GM12878 (cell line): ENCODE results near the gene SHC2. TPM values are rescaled to one million over a fixed set of nuclear protein-coding genes. Genes with fewer than 3 reads are reported as not detected.

ENCODE experiments used
- ATAC-seq: fragments of 200-7000 bp; cut with Tn5 transposase; 3 replicates; pipeline ENCODE4 v1.9.1; 2020; ENCODE audit warnings: mild to moderate bottlenecking, moderate library complexity
- BruUV-seq: library from RNA; stranded (reverse); fragments of 400-500 nt; replicated peaks from 2 replicates; lab custom pipeline; 2021; lab: Mats Ljungman, UMichigan
- CTCF ChIA-PET: fragments of 300-600 bp; sonication (Branson Sonifier 250); formaldehyde crosslinking; extraction: SDS; loops from one replicate; lab custom pipeline; 2021; ENCODE audit warnings: inconsistent platforms; lab: Yijun Ruan, JAX
- POLR2A ChIA-PET: fragments of 350-600 bp; formaldehyde crosslinking; extraction: SDS; loops from one replicate; lab custom pipeline; 2021; ENCODE audit warnings: inconsistent platforms; lab: Charles Lee
- RAD21 ChIA-PET: fragments of 300-600 bp; sonication (Branson Sonifier 250); formaldehyde crosslinking; loops from one replicate; lab custom pipeline; 2023; ENCODE audit warnings: antibody characterized with exemption; ENCODE audit not compliant: unreplicated experiment; lab: Charles Lee
- SMC1A ChIA-PET: fragments of 300-600 bp; sonication (Branson Sonifier 250); formaldehyde crosslinking; loops from one replicate; lab custom pipeline; 2023; ENCODE audit not compliant: unreplicated experiment, uncharacterized antibody; lab: Charles Lee
- DNase-seq: peaks from one replicate; pipeline ENCODE4 v3.0.0-alpha.2; 2011; ENCODE audit warnings: low read depth, low spot score
- FAIRE-seq: peaks from 3 replicates; lab custom pipeline; 2011; peaks lifted over from hg19 to GRCh38; lab: Jason Lieb, UNC
- H2AFZ ChIP-seq: 2 replicates; pipeline ENCODE4 v1.6.0; 2011; ENCODE audit warnings: low read depth, low read length, control low read depth; ENCODE audit not compliant: control insufficient read depth
- H3K27ac ChIP-seq: 2 replicates; pipeline ENCODE4 v1.5.1; 2011; ENCODE audit warnings: control low read depth; ENCODE audit not compliant: control insufficient read depth, insufficient read depth
- H3K27me3 ChIP-seq, 2 experiments: replicated peaks in 1 of 2; 2 replicates each; pipeline versions ENCODE4 v1.6.0 to v1.6.1; 2011; ENCODE audit warnings: low read length in 1 of 2; ENCODE audit not compliant: control insufficient read depth in 2 of 2, insufficient read depth in 2 of 2
- H3K36me3 ChIP-seq, 2 experiments: 2 replicates each; pipeline ENCODE4 v1.5.1; 2011; ENCODE audit warnings: low read length in 1 of 2; ENCODE audit not compliant: control insufficient read depth in 2 of 2, insufficient read depth in 2 of 2
- H3K4me1 ChIP-seq: 2 replicates; pipeline ENCODE4 v1.6.1; 2011; ENCODE audit warnings: mild to moderate bottlenecking, low read length, moderate library complexity, mixed read lengths; ENCODE audit not compliant: control insufficient read depth, insufficient read depth
- H3K4me2 ChIP-seq: 2 replicates; pipeline ENCODE4 v1.6.0; 2011; ENCODE audit warnings: control low read depth; ENCODE audit not compliant: control insufficient read depth, insufficient read depth
- H3K4me3 ChIP-seq: fragments of 200-600 bp; sonication (generic); 2 replicates; pipeline ENCODE4 v1.5.1; 2016
- H3K79me2 ChIP-seq: 2 replicates; pipeline ENCODE4 v1.6.0; 2011; ENCODE audit warnings: low read length; ENCODE audit not compliant: control insufficient read depth, insufficient read depth
- H3K9ac ChIP-seq: 2 replicates; pipeline ENCODE4 v1.8.0; 2011; ENCODE audit warnings: low read length, control low read depth, mixed read lengths; ENCODE audit not compliant: control insufficient read depth, insufficient read depth
- H3K9me3 ChIP-seq: replicated peaks from 3 replicates; pipeline ENCODE4 v1.5.1; 2011; ENCODE audit warnings: mild to moderate bottlenecking, low read length; ENCODE audit not compliant: control insufficient read depth, insufficient read depth
- H4K20me1 ChIP-seq: 2 replicates; pipeline ENCODE4 v1.6.0; 2011; ENCODE audit not compliant: control insufficient read depth, insufficient read depth
- ASH2L ChIP-seq: fragments of 300-600, 200-600 bp; sonication (generic); IDR thresholded peaks from 2 replicates; pipeline ENCODE4 v1.6.1; 2017; ENCODE audit warnings: low read depth, mild to moderate bottlenecking, borderline replicate concordance
- BMI1 ChIP-seq: fragments of 450-650 bp; IDR thresholded peaks from 2 replicates; pipeline ENCODE4 v1.6.1; 2016; ENCODE audit warnings: mild to moderate bottlenecking, moderate library complexity, borderline replicate concordance
- CREB1 ChIP-seq: IDR thresholded peaks from 2 replicates; pipeline ENCODE4 v1.6.1; 2012; ENCODE audit warnings: low read depth, mild to moderate bottlenecking, inconsistent platforms
- MTA3 ChIP-seq: IDR thresholded peaks from 2 replicates; pipeline ENCODE4 v1.6.1; 2012; ENCODE audit warnings: low read length, inconsistent platforms, borderline replicate concordance
- RBBP5 ChIP-seq: fragments of 200-600 bp; sonication (generic); conservative IDR thresholded peaks from 2 replicates; pipeline ENCODE4 v1.6.1; 2016
- RELA ChIP-seq: fragments of 450-650 bp; IDR thresholded peaks from 2 replicates; pipeline ENCODE4 v1.8.0; 2014; ENCODE audit warnings: borderline replicate concordance; ENCODE audit not compliant: partially characterized antibody
- WGBS: methylation state at CpG from one replicate; pipeline ENCODE4 v1.1.6; 2016; ENCODE audit warnings: low lambda C conversion rate; ENCODE audit not compliant: insufficient replicate concordance, insufficient coverage; ENCODE audit errors: missing lambda C conversion rate; 5-methylcytosine and 5-hydroxymethylcytosine counted together
- in situ Hi-C: fragments of 300-500 bp; cut with MboI; formaldehyde crosslinking; loops from 9 replicates; pipeline ENCODE4 v1.14.3; 2018; ENCODE audit warnings: mixed read lengths
- intact Hi-C: fragments of 100-400 bp; cut with micrococcal nuclease; formaldehyde crosslinking; loops from one replicate; pipeline ENCODE4 v1.14.2; 2022; ENCODE audit not compliant: unreplicated experiment
- polyA plus RNA-seq, 11 experiments: library from polyadenylated mRNA; depleted of rRNA in 4 of 11; unstranded in 6 of 11; stranded (reverse) in 5 of 11; fragments of >200 nt; fragmentation: Nextera tagmentation in 4 of 11; fragmentation: Illumina TruSeq in 1 of 11; extraction: Ambion mirVana in 4 of 11; extraction: Trizol in 1 of 11; gene quantifications; 1 replicate in 1 of 11; 2 replicates in 10 of 11; pipeline versions ENCODE4 v1.2.1 to v1.2.3, GENCODE V29; 2011 to 2016; ENCODE audit warnings: inconsistent platforms in 2 of 11, missing spikeins in 2 of 11, low read depth in 1 of 11
- total RNA-seq, 4 experiments: library from RNA; depleted of rRNA in 3 of 4; stranded (reverse); fragments of >200 nt in 3 of 4; fragmentation: Illumina TruSeq in 1 of 4; extraction: Trizol in 1 of 4; gene quantifications; 2 replicates each; pipeline versions ENCODE4 v1.2.1 to v1.2.3, GENCODE V29; 2013 to 2021
- TF ChIP-seq, protein P1 (sequence below): fragments of 450-650 bp; IDR thresholded peaks from 2 replicates; pipeline ENCODE4 v1.6.1; 2017; ENCODE audit warnings: borderline replicate concordance
- TF ChIP-seq, protein P2 (sequence below): fragments of 450-650 bp; IDR thresholded peaks from 2 replicates; pipeline ENCODE4 v1.6.1; 2017; ENCODE audit warnings: mild to moderate bottlenecking, low read depth, inconsistent platforms; ENCODE audit not compliant: poor library complexity, severe bottlenecking

SHC2 gene
- total and polyA plus RNA-seq, 10 of the 15 experiments (the other 5 are each of a cell fraction or from before 2014, with no cell fraction given) = 0.08 TPM; not detected in 9

DNA sequence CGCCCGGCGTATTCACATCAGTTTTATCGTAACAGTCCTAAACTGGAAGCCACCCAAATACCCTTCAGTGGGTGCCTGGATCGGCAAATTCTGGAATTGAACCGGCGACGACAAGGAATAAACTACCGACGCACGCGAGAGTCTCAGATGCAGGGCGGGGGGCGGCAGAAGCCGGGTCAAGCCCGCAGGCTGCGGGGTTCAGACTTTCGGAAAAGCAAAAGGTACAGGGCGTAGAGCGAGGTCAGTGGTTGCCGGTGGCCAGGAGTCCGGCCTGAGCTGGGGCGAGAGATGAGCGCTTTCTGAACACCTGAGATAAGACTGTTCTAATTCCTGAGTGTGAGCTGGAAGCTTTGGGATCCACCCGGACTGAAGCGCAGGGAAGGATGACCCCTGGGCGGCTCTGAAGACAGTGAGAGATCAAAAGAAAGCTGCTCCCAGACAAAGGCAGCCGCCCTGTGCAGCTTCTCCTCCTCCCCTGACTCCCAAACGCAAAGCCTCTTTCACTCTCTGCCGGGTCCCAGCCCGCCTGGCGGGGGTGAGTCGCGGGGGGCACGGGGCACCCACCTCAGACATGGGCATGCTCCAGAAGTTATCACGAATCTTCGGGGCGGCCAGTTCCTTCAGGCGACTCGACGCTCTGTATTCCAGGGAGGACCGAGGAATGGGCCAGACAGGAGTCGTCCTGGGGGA lies 90.0 kb downstream of the SHC2 start (continued):
- TF ChIP-seq, protein P1, sequence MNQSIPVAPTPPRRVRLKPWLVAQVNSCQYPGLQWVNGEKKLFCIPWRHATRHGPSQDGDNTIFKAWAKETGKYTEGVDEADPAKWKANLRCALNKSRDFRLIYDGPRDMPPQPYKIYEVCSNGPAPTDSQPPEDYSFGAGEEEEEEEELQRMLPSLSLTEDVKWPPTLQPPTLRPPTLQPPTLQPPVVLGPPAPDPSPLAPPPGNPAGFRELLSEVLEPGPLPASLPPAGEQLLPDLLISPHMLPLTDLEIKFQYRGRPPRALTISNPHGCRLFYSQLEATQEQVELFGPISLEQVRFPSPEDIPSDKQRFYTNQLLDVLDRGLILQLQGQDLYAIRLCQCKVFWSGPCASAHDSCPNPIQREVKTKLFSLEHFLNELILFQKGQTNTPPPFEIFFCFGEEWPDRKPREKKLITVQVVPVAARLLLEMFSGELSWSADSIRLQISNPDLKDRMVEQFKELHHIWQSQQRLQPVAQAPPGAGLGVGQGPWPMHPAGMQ = no peak

DNA sequence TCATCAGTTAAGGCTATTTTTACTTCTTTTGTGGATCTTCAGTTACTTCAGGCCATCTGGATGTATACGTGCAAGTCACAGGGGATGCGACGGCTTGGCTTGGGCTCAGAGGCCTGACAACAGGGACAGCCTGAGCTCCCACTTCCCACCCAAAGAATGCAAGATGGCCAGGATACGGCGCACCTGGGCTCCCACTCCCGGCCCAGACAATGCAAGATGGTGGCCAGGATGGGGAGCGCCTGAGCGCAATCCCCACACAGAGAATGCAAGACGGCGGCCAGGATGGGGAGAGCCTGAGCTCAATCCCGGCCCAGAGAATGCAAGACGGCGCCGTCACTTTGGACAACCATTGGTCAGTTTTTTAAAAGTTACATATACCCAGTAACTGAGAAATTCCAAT lies 91.0 kb downstream of the SHC2 start:
- DNase-seq (no peak), FAIRE-seq (no peak), ATAC-seq (no peak)
- Histone ChIP-seq H3K27ac (no peak overlapping the region), H3K36me3 (no peaks in the 10 kb centered on the region), H3K4me2 (no peak overlapping the region), H3K4me1 (no peaks in the 10 kb centered on the region), H3K9me3 (no peaks in the 10 kb centered on the region), H3K79me2 (no peaks in the 10 kb centered on the region), H2AFZ (no peak overlapping the region), H4K20me1 (no peaks in the 10 kb centered on the region), H3K4me3 (no peak overlapping the region), H3K9ac (no peak overlapping the region), H3K27me3 (no peaks in the 10 kb centered on the region)
- RAD21 ChIA-PET = no interaction called here
- intact Hi-C loops (no loop called here), in situ Hi-C loops (no loop called here)
- WGBS = 64% methylated on average over 14 of the region's 14 CpGs
- CTCF ChIA-PET = no interaction called here
- POLR2A ChIA-PET = no interaction called here
- no TSS peak for BruUV-seq
- SMC1A ChIA-PET = no interaction called here
- TF ChIP-seq CREB1 (no peak), RELA (no peak), ASH2L (no peak), BMI1 (no peak), RBBP5 (no peak), MTA3 (no peak)
- TF ChIP-seq, protein P2, sequence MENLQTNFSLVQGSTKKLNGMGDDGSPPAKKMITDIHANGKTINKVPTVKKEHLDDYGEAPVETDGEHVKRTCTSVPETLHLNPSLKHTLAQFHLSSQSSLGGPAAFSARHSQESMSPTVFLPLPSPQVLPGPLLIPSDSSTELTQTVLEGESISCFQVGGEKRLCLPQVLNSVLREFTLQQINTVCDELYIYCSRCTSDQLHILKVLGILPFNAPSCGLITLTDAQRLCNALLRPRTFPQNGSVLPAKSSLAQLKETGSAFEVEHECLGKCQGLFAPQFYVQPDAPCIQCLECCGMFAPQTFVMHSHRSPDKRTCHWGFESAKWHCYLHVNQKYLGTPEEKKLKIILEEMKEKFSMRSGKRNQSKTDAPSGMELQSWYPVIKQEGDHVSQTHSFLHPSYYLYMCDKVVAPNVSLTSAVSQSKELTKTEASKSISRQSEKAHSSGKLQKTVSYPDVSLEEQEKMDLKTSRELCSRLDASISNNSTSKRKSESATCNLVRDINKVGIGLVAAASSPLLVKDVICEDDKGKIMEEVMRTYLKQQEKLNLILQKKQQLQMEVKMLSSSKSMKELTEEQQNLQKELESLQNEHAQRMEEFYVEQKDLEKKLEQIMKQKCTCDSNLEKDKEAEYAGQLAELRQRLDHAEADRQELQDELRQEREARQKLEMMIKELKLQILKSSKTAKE = no peak
- TF ChIP-seq, protein P1 = no peak
